HG02870 (cell line): Measurements from ENCODE around the gene GMDS.

Source experiments
- ATAC-seq: cut with Tn5 transposase; IDR thresholded peaks from one replicate; pipeline ENCODE4 v1.9.1; 2021; ENCODE audit warnings: mild to moderate bottlenecking, moderate library complexity; ENCODE audit not compliant: unreplicated experiment

GMDS gene

DNA sequence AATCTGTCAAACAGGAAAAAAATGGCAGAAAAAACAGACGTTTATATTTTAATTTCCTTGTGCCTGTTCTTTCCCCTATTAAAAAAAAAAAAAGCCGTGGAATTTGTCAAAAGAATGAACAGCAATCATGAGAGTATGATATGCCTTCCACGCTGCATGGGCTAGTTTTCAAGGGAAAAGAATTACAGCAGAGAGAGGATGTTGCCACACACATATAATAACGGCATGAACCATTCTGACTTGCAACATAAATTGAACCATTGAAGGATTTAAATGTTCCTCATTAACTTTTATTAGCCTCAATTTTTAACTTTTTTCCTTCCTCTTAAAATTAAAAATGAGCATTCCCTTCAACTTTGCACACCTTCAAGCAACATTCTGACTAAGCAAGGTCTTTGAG lies 333.9 kb downstream of the GMDS start:
- no peak for ATAC-seq

DNA sequence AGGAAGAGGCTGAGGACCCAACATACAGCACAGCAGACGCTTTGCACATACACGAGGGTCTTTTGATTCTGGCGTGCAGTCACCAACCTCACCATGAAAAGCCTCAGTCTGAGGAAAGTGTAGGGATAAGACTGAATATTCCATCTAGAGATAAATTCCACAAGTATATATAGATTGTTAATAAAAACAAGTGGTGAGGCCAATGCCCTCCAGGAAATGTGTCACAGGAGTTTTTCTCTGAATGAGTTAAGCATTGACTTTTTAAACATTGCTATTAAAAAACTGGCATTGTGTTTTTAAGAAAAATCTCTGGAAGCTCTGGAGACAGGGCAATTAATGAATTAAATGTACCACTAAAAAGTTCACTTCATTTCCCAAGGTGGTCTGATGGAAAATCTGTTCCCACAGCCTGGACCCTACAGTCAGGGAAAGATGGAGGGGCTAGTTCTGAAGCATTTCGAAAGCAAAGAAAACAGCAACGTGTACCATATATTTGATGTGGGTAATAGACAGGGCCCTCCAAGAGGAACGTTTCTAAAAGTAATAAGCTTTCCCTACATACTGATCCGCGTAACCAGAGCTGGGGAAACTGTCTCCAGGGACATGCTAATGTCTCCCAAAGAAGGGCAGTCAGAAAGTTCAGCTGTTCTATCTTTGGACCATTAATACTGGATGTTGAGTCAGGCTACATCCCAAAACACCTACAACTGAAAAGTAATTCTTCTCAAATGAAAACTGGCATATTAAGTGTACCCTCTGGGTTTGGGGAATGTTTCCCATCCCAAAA lies 334.6 kb downstream of the GMDS start:
- no peak for ATAC-seq

DNA sequence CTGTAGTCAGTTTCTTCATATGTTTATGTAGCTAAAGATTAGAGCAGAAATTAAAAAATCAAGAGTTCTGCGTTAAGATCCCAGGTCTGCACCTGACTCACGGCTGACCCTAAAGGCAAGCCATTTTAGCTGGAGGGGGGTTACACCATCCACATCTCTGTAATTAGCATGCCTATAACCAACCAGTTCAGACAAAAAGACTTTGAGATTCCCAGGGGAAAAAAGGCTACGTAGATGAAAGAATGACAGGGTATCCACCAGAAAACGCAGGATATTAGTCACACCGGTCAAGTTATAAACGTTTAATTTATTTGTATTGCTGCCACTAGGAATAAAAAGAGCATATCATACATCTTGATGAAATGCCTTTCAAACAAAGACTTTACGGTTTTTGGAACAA lies 336.6 kb downstream of the GMDS start:
- no peak for ATAC-seq

DNA sequence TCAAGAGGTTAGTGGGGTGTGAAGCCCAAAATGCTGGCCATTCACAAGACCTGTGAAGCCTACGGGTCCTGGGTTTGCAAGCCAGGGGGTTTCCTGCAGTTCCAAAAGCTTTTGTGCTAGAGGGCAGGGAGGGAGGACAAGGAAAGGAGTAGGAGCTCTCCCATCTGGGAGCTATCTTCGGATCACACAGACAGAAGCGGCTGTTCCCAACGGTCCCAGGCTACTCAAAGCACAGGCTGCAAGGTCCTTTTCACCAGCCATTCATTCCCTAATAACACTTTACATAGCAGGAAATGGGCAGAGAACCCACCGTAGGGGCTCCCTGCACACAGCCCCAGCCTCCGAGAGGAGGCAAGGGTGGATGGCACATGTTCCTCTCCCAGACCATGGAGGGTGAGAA lies 338.8 kb downstream of the GMDS start:
- ATAC-seq = no peak

DNA sequence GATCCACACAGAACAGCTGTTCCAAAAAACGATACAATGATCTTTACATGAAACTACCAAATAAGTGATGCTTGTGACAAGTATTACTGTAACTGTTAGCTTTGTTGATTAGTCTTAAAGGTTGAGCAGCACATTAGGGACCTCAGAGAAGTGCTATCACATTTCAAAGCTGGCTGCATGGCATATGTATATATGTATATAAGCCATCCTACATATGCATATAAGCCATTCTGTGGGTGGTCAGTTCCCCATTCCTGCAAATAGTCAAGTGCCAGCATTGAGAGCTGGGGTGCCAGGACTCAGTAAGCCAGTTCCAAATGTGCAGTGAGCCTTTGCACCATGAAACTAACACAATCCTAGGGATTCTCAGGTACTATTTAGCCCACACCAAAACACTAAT lies 339.4 kb downstream of the GMDS start:
- ATAC-seq = no peak

DNA sequence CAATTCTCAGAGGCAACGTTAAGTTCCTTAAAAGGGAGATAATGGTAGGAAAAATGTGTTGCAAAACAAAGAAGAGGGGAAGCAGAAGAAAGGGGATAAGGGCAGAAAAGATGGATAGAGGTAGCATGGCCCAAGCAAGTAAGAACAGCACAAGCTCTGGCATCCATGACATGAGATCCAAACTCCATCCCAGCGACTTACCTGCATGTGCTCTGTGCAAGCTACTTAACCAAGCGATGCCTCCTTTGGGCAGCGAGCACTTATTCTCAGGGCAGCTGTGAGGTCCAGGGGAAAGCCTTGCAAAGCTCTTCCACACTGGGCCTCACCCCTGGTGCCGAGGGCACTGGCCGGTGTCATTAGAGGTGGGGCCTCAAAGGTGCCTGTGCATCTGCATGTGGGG lies 340.5 kb downstream of the GMDS start:
- no peak for ATAC-seq

DNA sequence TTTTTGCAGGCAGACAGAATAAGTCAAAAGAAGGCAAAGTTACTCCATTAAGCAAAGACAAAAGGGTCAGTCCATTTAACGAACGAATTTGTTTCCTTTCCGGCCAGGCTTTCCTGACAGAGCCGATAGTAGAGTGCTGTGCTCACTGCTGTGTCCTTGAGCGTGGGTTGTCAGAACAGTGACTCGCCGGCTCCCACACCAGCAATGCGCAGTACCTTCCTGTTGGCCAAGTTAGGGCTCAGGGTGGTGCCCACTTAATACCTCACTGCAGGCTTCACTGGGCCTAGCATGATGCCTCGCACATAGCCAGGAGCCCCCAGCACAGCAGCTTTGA lies 341.0 kb downstream of the GMDS start:
- ATAC-seq = no peak

DNA sequence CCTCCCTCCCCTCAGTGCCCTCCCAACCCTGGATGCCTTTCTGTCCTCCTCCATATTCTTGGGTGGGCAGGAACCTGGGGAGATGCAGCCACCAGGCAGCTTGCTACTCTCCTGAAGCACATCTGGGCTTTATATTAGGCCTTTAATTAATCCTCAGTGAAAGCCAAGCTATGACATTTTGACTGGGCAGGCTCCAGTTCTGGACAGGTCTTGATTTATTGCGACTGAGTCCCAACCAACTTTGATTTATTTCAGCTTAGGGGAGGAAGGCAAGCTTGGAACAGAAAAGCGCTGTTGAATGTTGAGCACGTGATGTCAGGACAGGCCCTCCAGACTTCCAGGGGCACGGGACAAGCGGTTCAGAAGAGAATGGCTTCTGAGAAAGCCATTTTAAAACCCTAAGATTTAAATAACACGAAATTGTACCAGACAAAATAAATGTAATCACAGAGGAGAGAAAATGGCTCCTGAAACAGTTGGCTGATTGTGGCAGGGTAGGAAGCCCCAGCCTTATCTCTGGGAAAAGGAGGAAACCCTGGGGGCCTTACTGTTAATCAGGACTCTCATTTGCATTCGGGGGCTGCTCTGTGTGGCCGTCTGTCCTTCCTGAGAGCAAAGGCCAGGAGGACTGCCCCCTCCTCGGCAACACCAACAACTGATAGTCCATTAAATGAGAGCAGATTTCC lies 341.5 kb downstream of the GMDS start:
- no peak for ATAC-seq

DNA sequence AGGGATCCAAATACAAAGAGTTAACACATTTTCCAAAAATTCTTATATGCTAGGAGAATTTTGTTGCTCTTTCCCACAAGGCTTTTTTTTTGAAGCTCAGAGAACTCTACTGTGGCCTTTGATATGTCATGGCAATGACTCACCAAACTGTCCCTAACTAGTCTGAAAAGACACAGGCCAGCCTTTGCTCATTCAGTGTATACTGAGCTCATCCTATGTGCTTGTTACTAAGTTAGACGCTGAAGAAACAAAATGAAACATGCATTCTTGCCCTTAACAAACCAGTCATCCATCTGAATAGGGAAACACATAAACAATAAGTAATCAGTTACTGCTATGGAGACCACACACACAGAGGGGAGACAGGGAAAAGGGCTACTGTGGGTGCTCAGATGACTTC lies 343.8 kb downstream of the GMDS start:
- no peak for ATAC-seq

DNA sequence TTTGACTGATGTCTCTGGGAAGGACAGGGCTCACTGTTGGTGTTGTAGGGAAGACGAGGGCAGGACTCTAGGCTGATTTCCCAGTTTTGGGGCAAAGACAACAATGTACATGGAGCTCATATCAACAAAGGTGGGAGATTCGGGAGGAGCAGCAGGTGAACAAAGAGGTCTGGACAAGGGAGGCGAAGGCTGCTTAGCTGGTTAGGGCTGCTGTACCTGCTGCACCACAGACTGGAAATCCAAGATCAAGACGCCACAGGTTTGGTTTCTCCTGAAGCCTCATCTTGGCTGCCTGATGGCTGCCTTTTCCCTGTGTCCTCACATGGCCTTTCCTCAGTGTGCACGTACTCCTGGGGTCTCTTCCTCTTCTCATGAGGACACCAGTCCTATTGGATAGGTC lies 348.5 kb downstream of the GMDS start:
- ATAC-seq = no peak

DNA sequence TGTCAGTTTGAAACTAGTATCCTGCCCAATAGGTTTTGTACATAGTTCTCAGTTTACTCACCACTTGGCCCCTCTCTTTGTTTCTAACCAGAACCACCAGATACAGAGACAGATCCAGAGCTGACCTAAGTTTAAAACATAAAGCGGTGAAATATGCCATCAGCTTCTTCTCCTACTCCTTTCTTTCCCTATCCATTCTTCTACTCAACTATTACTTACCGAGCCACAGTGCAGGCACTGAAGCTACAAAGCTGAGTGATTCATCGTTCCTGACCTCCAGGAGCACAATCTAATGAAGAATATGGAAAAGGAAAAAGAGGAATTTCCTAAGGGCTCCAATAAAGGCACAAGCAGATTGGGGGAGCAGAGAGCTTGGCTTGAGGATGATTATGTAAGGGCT lies 349.7 kb downstream of the GMDS start:
- no peak for ATAC-seq

DNA sequence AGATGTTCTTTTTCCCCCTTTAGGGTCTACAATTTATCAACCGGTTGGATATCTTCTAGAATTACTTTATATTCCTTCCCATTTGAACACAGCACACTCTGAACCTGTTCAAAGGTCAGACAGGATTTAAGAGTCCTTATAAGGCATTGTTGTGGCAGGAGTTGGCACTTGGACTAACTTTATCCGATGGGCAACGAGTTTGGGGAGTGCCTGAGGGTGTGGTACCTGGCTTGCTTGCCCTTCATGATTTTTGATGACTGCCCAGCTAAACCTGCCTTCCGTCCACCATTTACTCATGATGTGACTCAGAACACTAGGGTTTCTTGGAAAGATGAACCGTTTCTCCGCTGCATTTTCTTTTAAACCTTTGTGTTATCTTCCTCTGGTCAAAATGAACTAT lies 350.5 kb downstream of the GMDS start:
- ATAC-seq = no peak

DNA sequence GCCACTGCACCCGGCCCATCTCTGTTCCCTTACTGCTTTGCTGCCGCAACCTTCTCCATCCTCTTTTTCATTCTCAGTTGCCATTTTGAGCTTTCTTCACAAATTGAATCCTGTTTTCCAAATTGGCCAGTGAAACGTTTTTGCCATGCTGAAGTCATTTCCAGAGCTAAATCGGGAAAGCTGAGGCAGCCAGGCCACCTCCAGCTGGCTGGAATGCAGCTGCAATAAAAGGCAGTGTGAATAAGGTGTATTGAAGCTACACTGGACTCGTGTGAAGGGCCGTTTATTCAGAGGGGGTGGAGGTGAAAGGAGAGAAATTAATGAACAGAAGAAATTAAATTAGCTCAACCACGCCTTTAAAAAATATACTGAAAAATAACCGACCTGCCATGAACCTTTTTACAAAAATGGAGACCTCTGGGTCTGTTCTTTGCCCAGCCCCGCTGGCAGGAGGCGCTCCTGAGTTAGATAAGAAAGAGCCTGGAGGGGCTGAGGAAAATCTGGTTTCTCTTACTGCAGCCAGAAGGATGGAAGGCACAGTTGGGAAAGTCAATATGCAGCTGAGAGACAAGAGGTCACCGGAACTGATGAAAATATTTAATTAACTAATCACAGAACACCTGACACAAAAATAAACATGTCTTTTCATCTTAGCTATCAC lies 351.8 kb downstream of the GMDS start:
- ATAC-seq = no peak

DNA sequence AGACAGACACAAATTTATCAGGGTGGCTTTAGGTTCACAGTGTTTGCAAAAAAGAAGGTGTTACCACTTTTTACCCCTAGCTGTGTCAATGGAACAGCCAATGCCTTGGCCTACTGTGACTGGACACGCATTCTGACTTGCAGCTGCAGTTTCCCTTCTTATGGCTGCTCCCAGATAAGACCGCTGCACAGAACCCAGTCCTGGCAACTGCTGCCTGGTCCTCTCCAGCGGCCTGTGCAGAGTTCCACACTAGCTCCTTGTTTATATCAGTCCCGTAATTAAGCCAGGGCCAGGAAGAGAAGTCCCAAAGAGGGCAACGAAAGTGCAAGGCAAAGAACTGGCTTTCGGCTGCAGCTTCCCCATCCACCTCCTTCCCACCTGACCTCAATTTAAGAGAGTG lies 352.7 kb downstream of the GMDS start:
- ATAC-seq = no peak

DNA sequence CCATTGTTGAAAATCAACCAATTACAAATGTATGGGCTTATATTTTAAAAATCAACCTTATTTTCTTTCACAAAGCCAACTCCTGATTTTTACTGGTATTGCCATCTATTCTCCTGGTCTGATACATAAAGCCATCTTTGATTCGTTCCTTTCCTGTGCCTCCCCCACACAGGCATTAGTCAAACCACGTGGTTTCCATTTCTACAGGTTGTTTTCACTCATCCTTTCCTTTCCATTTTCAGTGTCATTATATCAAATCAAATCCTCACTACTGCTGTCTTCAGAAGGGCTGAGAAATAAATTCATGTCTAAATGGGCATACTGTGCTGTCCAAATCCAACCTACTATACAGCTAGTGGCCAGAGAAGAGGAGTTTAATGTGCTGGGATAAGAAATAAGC lies 354.4 kb downstream of the GMDS start:
- ATAC-seq = no peak

DNA sequence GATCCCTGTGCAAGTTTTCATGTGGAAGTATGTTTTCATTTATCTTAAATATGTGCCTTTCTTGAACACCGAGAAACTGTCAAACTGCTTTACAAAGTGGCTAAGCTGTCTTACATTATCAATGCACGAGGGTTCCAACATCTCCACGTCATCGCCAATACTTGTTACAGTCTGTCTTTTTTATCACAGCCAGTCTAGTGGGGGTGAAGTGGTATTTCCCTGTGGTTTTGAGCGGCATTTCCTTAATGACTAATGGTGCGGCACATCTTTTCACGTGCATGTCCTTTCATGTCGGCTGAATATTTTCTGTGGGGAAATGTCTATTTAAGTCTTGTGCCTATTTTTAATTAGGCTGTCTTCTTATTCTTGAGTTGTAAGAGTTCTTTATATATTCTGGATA lies 355.3 kb downstream of the GMDS start:
- ATAC-seq = no peak

DNA sequence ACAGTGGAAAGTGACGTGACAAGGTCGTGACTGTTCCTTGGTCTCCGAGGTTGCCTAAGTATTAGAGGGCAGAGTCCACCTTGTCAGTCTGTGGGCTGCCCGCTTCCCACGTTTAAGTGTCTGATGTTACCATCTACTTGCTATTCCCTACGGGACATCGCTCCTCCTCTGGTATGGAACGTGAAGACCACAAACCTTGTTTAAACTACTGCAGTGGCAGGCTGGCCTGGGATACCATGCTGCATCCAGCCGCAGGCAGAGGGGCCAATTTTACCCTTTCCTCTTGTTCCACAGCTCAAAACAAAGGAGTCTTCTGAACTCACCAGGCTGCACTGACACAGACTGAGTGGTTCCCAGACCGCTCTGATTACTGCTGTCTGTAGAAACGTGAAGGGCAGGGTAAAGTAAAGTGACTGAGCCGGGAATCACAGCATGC lies 359.8 kb downstream of the GMDS start:
- ATAC-seq = no peak

DNA sequence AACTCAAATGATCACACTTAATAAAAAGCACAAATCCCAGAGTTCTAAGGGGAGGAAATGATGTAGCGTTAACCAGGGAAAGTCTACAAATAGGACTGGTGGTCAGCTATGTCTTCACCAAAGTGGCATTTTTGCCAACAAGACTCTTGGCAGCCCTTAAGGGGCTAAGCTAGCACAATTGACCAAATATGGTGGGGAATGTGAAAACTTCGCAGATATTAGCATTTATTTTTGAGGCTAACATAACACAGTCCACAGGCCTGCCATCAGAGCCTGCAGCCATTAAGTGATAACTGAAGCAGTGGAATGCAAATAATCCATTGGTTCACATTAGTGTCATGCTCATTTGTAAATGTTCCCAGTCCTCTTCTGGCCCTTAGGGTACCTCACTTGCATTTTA lies 361.1 kb downstream of the GMDS start:
- ATAC-seq = no peak

DNA sequence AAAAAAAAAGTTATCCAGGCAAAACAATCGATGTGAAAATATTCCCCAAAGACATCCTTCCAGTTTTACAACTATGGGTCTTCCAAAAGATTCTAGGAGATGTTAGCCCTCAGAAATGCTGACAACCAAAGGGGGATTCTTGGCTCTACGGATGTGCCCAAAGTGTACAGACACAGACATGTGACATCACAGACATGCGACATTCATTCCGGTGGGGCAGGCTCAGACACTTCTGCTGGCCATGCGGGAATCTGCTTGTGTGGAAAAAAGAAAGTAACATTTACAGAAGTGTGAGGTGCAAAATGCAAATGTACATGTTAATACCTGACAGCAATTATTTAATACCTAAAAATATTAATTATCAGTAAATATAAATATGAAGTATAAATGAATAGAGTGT lies 367.1 kb downstream of the GMDS start:
- ATAC-seq = no peak

DNA sequence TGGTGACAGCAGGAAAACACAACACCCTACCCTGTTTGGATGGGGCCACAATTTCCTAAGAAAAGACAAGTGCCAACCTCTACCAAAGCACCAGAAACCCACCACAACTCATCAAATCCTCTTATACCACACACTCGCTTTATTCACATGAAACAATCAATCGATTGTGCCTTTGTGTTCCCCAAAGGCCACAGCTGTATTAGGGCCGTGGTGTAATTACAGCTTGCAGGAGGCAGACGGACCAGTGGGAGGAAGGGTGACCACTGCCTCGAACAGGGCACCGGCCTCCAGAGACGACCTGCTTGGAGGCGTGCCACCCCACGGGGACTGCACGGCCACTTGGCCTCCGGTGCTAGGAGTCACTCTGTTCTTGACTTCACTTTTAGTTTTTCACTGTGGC lies 371.6 kb downstream of the GMDS start:
- no peak for ATAC-seq

DNA sequence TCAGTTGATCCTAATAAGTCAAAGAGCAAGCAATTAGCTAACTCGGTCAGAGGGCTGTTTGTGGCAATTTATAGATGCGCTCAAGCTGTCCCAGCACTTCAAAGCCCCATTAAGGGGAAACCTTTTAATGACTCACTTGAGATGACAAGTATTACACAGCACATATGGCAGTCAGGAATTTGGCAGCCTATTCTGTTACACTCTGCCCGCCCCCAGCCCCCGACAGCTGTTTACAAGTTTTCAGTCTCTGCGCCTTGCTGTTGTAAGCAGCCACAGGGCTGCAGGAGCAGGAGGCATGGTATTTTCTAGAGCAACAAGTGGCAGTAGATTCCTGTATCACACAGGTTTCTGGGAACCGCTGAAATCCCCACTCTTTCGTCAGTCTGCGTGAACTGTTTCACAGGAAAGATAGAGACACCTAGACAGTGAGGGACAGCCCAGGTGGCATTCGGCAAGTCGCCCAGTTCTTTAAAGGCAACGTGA lies 372.7 kb downstream of the GMDS start:
- ATAC-seq = no peak

DNA sequence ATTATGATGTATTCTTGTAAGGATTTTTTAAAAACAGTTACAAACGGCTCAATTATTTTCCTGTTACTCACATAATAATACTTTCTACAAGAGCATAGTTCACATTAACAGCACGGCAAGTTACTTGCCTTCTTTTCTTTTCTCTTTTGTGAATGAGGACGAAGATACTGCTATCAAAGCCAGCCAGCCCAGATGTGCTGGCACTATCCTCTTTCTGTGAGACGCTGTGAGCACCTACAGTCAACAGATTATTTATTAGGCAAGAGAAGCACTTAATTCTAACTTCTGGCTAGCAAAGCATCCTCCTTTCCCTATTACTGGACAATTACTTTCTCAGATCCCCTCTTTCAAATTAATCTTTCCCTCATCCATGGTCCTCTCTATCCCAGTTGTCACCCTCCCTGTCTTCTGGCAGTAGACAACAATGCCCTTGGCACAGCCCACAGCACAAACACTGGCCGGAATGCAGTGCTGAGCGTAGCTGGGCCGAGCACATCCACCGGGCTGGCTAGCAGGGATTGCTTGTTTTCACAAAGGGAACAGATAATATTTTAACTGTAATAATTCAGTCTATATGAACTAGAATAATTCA lies 373.6 kb downstream of the GMDS start:
- ATAC-seq = no peak
